ENCODE results near the gene EIF2S3. TPM values are rescaled to one million over a fixed set of nuclear protein-coding genes. Genes with fewer than 3 reads are reported as not detected.
A peak's percentile ranks its signal among the peaks of the same experiment; 100 is the strongest.

EIF2S3 gene
- total RNA-seq, 6 experiments from 2014 or later, result 137 to 153 (median 145) TPM

GRCh38 chrX:24097741-24098260 lies 43.0 kb downstream of the EIF2S3 start:
- H3K4me3 Mint-ChIP-seq, result no peak overlapping the region
- no peaks in the 10 kb centered on the region for H3K27me3 Mint-ChIP-seq (ENCODE audit: insufficient read depth)
- no peak for TF ChIP-seq CTCF (IDR thresholded peaks at IDR 0.05)
- no peaks in the 10 kb centered on the region for H3K9me3 Mint-ChIP-seq
- H3K4me1 Mint-ChIP-seq (ENCODE audit: low read depth), result peaks cover 30% of the 10 kb centered on the region
- H3K27ac Mint-ChIP-seq, result no peak overlapping the region
- peak; percentile 8 for DNase-seq
- H3K36me3 Mint-ChIP-seq (ENCODE audit: low read depth), result no peaks in the 10 kb centered on the region

DNA sequence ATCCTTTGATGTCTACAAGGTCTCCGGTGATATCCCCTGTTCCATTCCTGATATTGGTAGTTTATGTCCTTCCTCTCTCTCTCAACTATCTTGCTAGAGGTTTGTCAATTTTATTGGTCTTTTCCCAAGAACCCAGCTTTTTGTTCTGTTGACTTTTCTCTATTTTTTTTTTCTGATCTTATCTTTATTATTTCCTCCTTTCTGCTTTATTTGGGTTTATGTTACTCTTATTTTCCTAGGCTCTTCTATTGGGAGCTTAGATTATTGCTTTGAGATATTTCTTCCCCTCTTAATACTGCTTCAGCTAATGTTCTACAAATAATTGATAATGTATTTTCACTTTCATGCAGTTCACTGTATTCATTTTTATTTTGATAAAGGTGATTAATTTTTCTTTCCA lies 44.2 kb downstream of the EIF2S3 start:
- Mint-ChIP-seq H3K27me3 (ENCODE audit: insufficient read depth) (no peaks in the 10 kb centered on the region), H3K27ac (no peak overlapping the region), H3K9me3 (no peaks in the 10 kb centered on the region), H3K4me1 (ENCODE audit: low read depth) (peaks cover 30% of the 10 kb centered on the region), H3K4me3 (no peak overlapping the region), H3K36me3 (ENCODE audit: low read depth) (no peaks in the 10 kb centered on the region)
- TF ChIP-seq CTCF (IDR thresholded peaks at IDR 0.05), result no peak
- DNase-seq, result no peak

GRCh38 chrX:24099394-24099793 lies 44.6 kb downstream of the EIF2S3 start:
- no peaks in the 10 kb centered on the region for H3K36me3 Mint-ChIP-seq (ENCODE audit: low read depth)
- peaks cover 30% of the 10 kb centered on the region for H3K4me1 Mint-ChIP-seq (ENCODE audit: low read depth)
- no peak for DNase-seq
- no peaks in the 10 kb centered on the region for H3K27me3 Mint-ChIP-seq (ENCODE audit: insufficient read depth)
- no peaks in the 10 kb centered on the region for H3K9me3 Mint-ChIP-seq
- H3K27ac Mint-ChIP-seq, result peak overlapping the region; percentile 6; the same call in 1 of the 2 replicates
- H3K4me3 Mint-ChIP-seq, result no peak overlapping the region
- no peak for TF ChIP-seq CTCF (IDR thresholded peaks at IDR 0.05)

GRCh38 chrX:24100713-24101112 lies 46.0 kb downstream of the EIF2S3 start:
- peak; percentile 25 for DNase-seq
- Mint-ChIP-seq H3K4me1 (ENCODE audit: low read depth) (peaks cover 36% of the 10 kb centered on the region), H3K27ac (peak overlapping the region; percentile 63), H3K27me3 (ENCODE audit: insufficient read depth) (no peaks in the 10 kb centered on the region), H3K4me3 (no peak overlapping the region; the same call in 1 of the 2 replicates), H3K9me3 (no peaks in the 10 kb centered on the region), H3K36me3 (ENCODE audit: low read depth) (no peaks in the 10 kb centered on the region)
- no peak for TF ChIP-seq CTCF (IDR thresholded peaks at IDR 0.05)

DNA sequence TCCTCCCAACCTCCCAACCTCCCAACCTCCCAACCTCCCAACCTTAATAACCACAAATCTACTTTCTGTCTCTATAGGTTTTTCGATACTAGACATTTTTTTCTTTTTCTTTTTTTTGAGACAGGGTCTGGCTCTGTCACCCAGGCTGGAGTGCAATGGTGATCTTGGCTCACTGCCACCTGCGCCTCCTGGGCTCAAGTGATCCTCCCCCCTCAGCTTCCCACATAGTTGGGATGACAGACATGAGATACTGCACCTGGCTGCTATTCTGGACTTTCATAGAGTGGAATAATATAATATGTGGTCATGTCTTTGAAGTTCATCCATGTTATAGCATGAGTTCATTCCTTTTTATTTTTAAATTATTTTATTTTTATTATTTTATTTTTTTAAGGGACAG lies 55.3 kb downstream of the EIF2S3 start:
- no peak for TF ChIP-seq CTCF (IDR thresholded peaks at IDR 0.05)
- Mint-ChIP-seq H3K27ac (no peak overlapping the region), H3K36me3 (ENCODE audit: low read depth) (no peaks in the 10 kb centered on the region), H3K4me3 (no peak overlapping the region), H3K4me1 (ENCODE audit: low read depth) (peaks cover 21% of the 10 kb centered on the region), H3K9me3 (no peaks in the 10 kb centered on the region), H3K27me3 (ENCODE audit: insufficient read depth) (no peaks in the 10 kb centered on the region)
- DNase-seq, result no peak

DNA sequence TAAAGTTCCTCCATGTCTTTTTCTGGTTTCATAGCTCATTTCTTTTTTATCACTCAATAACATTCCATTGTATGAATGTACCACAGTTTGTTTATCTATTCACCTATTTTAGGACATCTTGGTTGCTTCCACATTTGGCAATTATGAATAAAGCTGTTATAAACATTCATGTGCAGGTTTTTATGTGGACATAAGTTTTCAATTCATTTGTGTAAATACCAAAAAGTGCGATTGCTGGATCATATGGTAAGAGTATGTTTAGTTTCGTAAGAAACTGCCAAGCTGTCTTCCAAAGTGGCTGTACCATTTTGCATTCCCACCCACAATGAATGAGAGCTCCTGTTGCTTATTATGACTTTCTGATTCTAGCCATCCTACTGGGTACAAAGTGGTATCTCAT lies 58.4 kb downstream of the EIF2S3 start:
- no peak overlapping the region; the same call in 1 of the 2 replicates for H3K4me3 Mint-ChIP-seq
- no peaks in the 10 kb centered on the region for H3K9me3 Mint-ChIP-seq
- H3K27ac Mint-ChIP-seq, result peak overlapping the region; percentile 54
- no peak for TF ChIP-seq CTCF (IDR thresholded peaks at IDR 0.05)
- DNase-seq, result peak; percentile 20
- no peaks in the 10 kb centered on the region for H3K36me3 Mint-ChIP-seq (ENCODE audit: low read depth)
- peaks cover 19% of the 10 kb centered on the region for H3K4me1 Mint-ChIP-seq (ENCODE audit: low read depth)
- H3K27me3 Mint-ChIP-seq (ENCODE audit: insufficient read depth), result no peaks in the 10 kb centered on the region
